Neural cell (in vitro differentiated cells): ENCODE data around the gene TMC3. TPM values are rescaled to one million over a fixed set of nuclear protein-coding genes. Genes with fewer than 3 reads are reported as not detected.

Source experiments
- H2AFZ ChIP-seq: fragments of 200-600, 300-800 bp; sonication (generic), shearing (Covaris generic); 2 replicates; pipeline ENCODE4 v1.6.0; 2014; ENCODE audit warnings: low read depth, mild to moderate bottlenecking, antibody characterized with exemption, low read length, moderate library complexity
- H3F3A ChIP-seq: fragments of 200-600 bp; shearing (Covaris generic); 2 replicates; pipeline ENCODE4 v1.6.1; 2016; ENCODE audit warnings: mild to moderate bottlenecking, moderate library complexity, mixed read lengths, antibody characterized with exemption, low read length; ENCODE audit not compliant: insufficient read depth, poor library complexity, severe bottlenecking
- H3K27ac ChIP-seq: fragments of 200-600, 300-800 bp; sonication (generic), shearing (Covaris generic); 2 replicates; pipeline ENCODE4 v1.5.1; 2014; ENCODE audit warnings: mild to moderate bottlenecking, low read length, moderate library complexity
- H3K27me3 ChIP-seq: fragments of 300-800, 200-600 bp; sonication (generic), shearing (Covaris generic); 2 replicates; pipeline ENCODE4 v1.6.0; 2014; ENCODE audit warnings: mild to moderate bottlenecking, low read depth, low read length, moderate library complexity; ENCODE audit not compliant: insufficient read depth
- H3K36me3 ChIP-seq: fragments of 300-800, 200-600 bp; sonication (generic), shearing (Covaris generic); 2 replicates; pipeline ENCODE4 v1.5.1; 2014; ENCODE audit warnings: mild to moderate bottlenecking, antibody characterized with exemption, low read length, moderate library complexity; ENCODE audit not compliant: insufficient read depth
- H3K4me2 ChIP-seq: fragments of 300-800, 200-600 bp; sonication (generic), shearing (Covaris generic); 2 replicates; pipeline ENCODE4 v1.6.0; 2014; ENCODE audit warnings: mild to moderate bottlenecking, low read length
- H3K4me3 ChIP-seq: fragments of 300-800, 200-600 bp; sonication (generic), shearing (Covaris generic); 2 replicates; pipeline ENCODE4 v1.5.1; 2014; ENCODE audit warnings: mild to moderate bottlenecking, low read length, moderate library complexity
- H3K79me2 ChIP-seq: fragments of 200-600 bp; shearing (Covaris generic); replicated peaks from 2 replicates; pipeline ENCODE4 v1.6.0; 2014; ENCODE audit warnings: mild to moderate bottlenecking, low read length, moderate library complexity; ENCODE audit not compliant: insufficient read depth
- H3K9ac ChIP-seq: fragments of 300-800, 200-600 bp; sonication (generic), shearing (Covaris generic); 2 replicates; pipeline ENCODE4 v1.6.1; 2016; ENCODE audit warnings: mild to moderate bottlenecking, low read length, mixed read lengths
- H3K9me2 ChIP-seq: fragments of 200-600 bp; shearing (Covaris generic); 2 replicates; pipeline ENCODE4 v1.6.1; 2016; ENCODE audit warnings: mild to moderate bottlenecking, low read length, mixed read lengths; ENCODE audit not compliant: insufficient read depth
- H3K9me3 ChIP-seq: fragments of 200-600, 300-800 bp; sonication (generic), shearing (Covaris generic); 2 replicates; pipeline ENCODE4 v1.6.1; 2016; ENCODE audit warnings: mild to moderate bottlenecking, mixed run types, low read length, moderate library complexity, mixed read lengths
- H4K20me1 ChIP-seq: fragments of 200-600 bp; shearing (Covaris generic); 2 replicates; pipeline ENCODE4 v1.6.1; 2016; ENCODE audit warnings: mild to moderate bottlenecking, mixed run types; ENCODE audit not compliant: insufficient read depth
- CTCF ChIP-seq: fragments of 450-650 bp; IDR thresholded peaks from 2 replicates; pipeline ENCODE4 v1.5.1; 2014; ENCODE audit warnings: antibody characterized with exemption, mild to moderate bottlenecking, moderate library complexity; ENCODE audit not compliant: poor library complexity, severe bottlenecking
- EP300 ChIP-seq: fragments of 450-650 bp; conservative IDR thresholded peaks from 2 replicates; pipeline ENCODE4 v1.6.1; 2014; ENCODE audit warnings: antibody characterized with exemption, mild to moderate bottlenecking, moderate library complexity; ENCODE audit not compliant: poor library complexity, severe bottlenecking
- EZH2 ChIP-seq: fragments of 200-600, 300-800 bp; shearing (Covaris generic), sonication (generic); IDR thresholded peaks from 2 replicates; pipeline ENCODE4 v1.6.1; 2014; ENCODE audit warnings: antibody characterized with exemption, low read length, borderline replicate concordance, mild to moderate bottlenecking; ENCODE audit not compliant: insufficient read depth, poor library complexity, severe bottlenecking
- MXI1 ChIP-seq: fragments of 450-650 bp; conservative IDR thresholded peaks from 2 replicates; pipeline ENCODE4 v1.6.1; 2014; ENCODE audit warnings: antibody characterized with exemption, mild to moderate bottlenecking; ENCODE audit not compliant: poor library complexity, severe bottlenecking
- POLR2AphosphoS5 ChIP-seq: IDR thresholded peaks from 2 replicates; pipeline ENCODE4 v1.6.1; 2012
- RAD21 ChIP-seq: fragments of 450-650 bp; conservative IDR thresholded peaks from 2 replicates; pipeline ENCODE4 v1.6.1; 2014; ENCODE audit warnings: antibody characterized with exemption, mild to moderate bottlenecking, moderate library complexity
- REST ChIP-seq: IDR thresholded peaks from 2 replicates; pipeline ENCODE4 v1.6.1; 2012; ENCODE audit warnings: borderline replicate concordance
- SMC3 ChIP-seq: fragments of 450-650 bp; conservative IDR thresholded peaks from 2 replicates; pipeline ENCODE4 v1.6.1; 2014; ENCODE audit warnings: antibody characterized with exemption, mild to moderate bottlenecking, moderate library complexity; ENCODE audit not compliant: poor library complexity
- TAF1 ChIP-seq: IDR thresholded peaks from 2 replicates; pipeline ENCODE4 v1.6.1; 2012; ENCODE audit warnings: low read depth
- polyA plus RNA-seq: library from polyadenylated mRNA; depleted of rRNA; stranded (reverse); fragments of >200 nt; gene quantifications from 2 replicates; pipeline ENCODE4 v1.2.3, GENCODE V29; 2014

TMC3 gene
- polyA plus RNA-seq, 1 donor from 2014 or later: not detected

GRCh38 chr15:81326466-81327212, 47.4 kb downstream of the TMC3 start:
- no peak overlapping the region for H3K27ac ChIP-seq
- H3K9ac ChIP-seq: no peak overlapping the region
- no peaks in the 10 kb centered on the region for H3K27me3 ChIP-seq
- H3F3A ChIP-seq: no peaks in the 10 kb centered on the region
- no peaks in the 10 kb centered on the region for H3K9me2 ChIP-seq
- H4K20me1 ChIP-seq: no peaks in the 10 kb centered on the region
- no peaks in the 10 kb centered on the region for H3K79me2 ChIP-seq
- TF ChIP-seq POLR2AphosphoS5: no peak
- no peak overlapping the region for H3K4me3 ChIP-seq
- no peaks in the 10 kb centered on the region for H3K9me3 ChIP-seq
- H2AFZ ChIP-seq: no peak overlapping the region
- H3K36me3 ChIP-seq: no peaks in the 10 kb centered on the region
- H3K4me2 ChIP-seq: no peak overlapping the region

GRCh38 chr15:81323944-81324881, 49.8 kb downstream of the TMC3 start, which contains the start of gene STARD5:
Gene STARD5 (minus strand): TSS chr15:81324141. CDS start chr15:81324099, 42 bp downstream.
- H3K9ac ChIP-seq: peak within 1 kb of the TSS; percentile 66
- H3K27me3 ChIP-seq: no peaks in the 10 kb centered on the region
- H3K36me3 ChIP-seq: no peaks in the 10 kb centered on the region
- peak within 1 kb of the TSS; percentile 82 for H2AFZ ChIP-seq
- TF ChIP-seq POLR2AphosphoS5: peak; percentile 20
- peak; percentile 78 for TF ChIP-seq REST
- peak; percentile 47 for TF ChIP-seq CTCF
- TF ChIP-seq EP300: peak; percentile 13
- TF ChIP-seq EZH2: no peak
- TF ChIP-seq SMC3: peak; percentile 12
- peak; percentile 72 for TF ChIP-seq MXI1
- peak; percentile 74 for TF ChIP-seq TAF1
- peak; percentile 10 for TF ChIP-seq RAD21
- H3K27ac ChIP-seq: no peak within 1 kb of the TSS
- H3F3A ChIP-seq: no peaks in the 10 kb centered on the region
- no peaks in the 10 kb centered on the region for H3K79me2 ChIP-seq
- H3K4me3 ChIP-seq: peak within 1 kb of the TSS; percentile 94
- no peaks in the 10 kb centered on the region for H3K9me2 ChIP-seq
- H3K9me3 ChIP-seq: no peaks in the 10 kb centered on the region
- no peaks in the 10 kb centered on the region for H4K20me1 ChIP-seq
- H3K4me2 ChIP-seq: peak within 1 kb of the TSS; percentile 8
